ENCODE results near the gene PPP2R5E. TPM values are rescaled to one million over a fixed set of nuclear protein-coding genes. Genes with fewer than 3 reads are reported as not detected.

PPP2R5E gene
- total RNA-seq, 4 donors from 2014 or later: 23.7 to 41.1 (median 25.5) TPM

DNA sequence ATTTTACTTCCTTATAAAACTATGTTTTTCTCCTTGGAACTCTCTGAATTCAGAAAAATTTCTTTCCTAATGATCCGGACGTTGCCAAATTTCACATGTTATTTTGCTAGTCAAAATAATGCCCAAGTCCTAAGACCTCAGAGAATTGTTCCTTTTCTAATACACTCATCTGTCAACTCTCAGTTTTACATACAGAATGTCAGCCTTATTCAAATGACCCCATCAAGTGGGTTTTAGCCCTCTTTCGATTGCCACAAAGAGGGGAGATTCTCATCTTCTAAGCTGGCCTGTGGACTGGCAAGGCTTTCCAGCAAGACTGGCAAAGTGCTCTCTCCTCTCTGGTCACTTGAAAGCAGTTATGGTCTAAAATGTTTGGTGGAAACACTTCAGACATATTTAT, 125.2 kb downstream of the PPP2R5E start:
- TF ChIP-seq, protein P1, sequence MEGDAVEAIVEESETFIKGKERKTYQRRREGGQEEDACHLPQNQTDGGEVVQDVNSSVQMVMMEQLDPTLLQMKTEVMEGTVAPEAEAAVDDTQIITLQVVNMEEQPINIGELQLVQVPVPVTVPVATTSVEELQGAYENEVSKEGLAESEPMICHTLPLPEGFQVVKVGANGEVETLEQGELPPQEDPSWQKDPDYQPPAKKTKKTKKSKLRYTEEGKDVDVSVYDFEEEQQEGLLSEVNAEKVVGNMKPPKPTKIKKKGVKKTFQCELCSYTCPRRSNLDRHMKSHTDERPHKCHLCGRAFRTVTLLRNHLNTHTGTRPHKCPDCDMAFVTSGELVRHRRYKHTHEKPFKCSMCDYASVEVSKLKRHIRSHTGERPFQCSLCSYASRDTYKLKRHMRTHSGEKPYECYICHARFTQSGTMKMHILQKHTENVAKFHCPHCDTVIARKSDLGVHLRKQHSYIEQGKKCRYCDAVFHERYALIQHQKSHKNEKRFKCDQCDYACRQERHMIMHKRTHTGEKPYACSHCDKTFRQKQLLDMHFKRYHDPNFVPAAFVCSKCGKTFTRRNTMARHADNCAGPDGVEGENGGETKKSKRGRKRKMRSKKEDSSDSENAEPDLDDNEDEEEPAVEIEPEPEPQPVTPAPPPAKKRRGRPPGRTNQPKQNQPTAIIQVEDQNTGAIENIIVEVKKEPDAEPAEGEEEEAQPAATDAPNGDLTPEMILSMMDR (IDR thresholded peaks at IDR 0.05; ENCODE audit: low read depth): no peak

DNA sequence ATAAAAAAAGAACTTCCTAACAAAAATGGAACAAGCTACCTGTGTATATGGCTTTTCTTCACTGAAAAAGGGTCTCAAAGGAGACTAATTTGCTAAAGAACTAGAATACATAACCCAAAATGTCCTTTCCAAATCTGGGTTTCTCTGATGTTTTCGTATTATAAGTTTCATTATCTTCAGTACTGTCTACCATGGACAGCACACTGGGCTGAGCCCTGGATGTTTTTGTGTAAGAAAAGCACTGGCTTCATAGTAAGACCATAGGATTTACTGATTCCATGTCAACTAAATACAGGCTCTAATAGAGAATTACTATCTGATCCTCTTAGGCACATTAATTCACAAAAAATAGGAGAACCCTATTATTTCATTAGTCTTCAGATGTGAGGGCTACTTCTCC, 130.2 kb downstream of the PPP2R5E start:
- TF ChIP-seq, protein P1 (IDR thresholded peaks at IDR 0.05; ENCODE audit: low read depth): no peak

DNA sequence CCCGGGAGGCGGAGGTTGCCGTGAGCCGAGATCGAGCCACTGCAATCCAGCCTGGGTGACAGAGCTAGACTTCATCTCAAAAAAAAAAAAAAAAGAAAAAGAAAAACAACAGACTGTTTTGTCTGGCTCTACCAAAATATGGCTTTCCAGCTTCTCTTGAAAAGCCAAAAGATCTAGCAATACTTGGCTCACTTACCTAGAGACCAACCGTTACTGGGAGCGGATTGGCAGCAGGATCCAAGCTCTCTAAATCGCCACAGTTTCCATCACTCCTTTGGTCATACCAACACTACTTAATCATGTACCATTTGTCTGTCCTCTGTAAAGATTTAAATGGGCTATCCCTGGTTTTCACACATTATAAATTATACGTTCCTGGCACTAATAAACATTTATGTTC, 136.8 kb downstream of the PPP2R5E start:
- TF ChIP-seq, protein P1 (IDR thresholded peaks at IDR 0.05; ENCODE audit: low read depth): no peak

DNA sequence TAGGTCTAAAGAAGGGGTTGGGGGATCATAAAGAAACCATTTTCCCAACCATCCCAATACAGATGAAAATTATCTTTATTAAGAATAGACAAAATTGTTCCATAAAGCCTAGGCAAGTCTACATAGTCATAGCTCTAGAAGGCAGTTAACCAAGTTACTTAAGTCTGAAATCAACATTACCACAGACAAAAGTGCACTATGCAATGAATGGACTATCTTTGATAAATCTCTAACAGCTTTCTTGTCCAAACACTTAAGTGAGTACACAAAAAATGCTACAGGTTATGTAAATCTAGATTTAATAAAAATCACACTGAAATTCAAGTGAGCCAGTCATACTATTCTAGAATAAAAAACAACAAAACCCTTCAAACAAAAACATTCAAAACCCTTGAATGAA, 137.5 kb downstream of the PPP2R5E start:
- TF ChIP-seq, protein P1 (IDR thresholded peaks at IDR 0.05; ENCODE audit: low read depth): no peak

DNA sequence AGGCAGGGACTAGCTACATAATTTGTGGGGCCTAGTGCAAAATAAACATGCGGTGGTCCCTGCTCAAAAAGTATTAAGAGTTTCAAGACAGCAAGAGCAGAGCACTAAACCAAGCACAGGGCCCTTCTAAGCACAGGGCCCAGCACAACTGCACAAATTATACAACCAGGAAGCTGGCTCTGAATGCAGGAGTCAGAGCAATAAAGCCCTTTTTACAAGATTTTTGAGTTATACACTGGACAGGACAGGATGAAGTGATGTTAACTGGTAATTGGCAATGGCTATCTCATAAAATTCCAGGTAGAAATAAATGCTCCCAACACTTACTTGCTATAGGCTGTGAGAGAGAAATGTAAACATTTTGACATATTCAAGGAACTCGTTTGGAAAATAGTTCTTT, 138.3 kb downstream of the PPP2R5E start:
- TF ChIP-seq, protein P1 (IDR thresholded peaks at IDR 0.05; ENCODE audit: low read depth): no peak

DNA sequence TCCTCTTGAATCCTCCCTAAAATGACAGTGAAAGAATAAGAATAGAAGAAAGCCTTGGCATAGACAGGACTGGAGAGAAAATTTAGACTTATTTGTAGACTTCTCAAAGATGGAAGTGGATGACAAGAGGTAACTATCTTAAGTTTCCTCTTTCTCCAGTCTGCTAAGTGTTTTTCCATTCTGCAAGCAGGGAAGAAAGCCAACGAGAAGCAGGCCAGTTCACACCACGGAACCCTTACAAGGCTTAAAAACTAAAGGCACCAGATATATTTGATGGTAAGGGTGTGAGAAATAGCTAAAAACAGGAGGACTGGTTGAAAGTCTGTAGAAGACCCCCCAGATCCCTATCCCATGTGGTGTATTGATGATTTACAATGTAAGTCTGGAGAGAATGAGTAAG, 141.5 kb downstream of the PPP2R5E start:
- TF ChIP-seq, protein P1 (IDR thresholded peaks at IDR 0.05; ENCODE audit: low read depth): no peak

DNA sequence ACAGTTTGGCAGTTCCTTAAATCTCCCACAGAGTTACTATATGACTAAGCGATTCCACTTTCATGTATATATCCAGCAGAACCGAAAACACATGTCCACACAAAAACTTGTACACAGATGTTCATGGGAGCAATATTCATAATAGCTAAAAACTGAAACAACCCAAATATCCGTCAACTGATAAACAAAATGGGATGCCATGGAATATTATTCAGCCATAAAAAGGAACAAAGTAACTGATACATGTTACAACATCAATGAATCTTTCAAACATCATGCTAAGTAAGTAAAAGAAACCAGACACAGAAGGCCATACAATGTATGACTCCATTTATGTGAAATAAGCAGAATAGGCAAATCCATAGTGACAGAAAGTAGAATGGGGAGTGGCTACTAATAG, 144.2 kb downstream of the PPP2R5E start:
- TF ChIP-seq, protein P1 (IDR thresholded peaks at IDR 0.05; ENCODE audit: low read depth): no peak
